Suprapubic skin (tissue), 4 donors: ENCODE results near the gene SOX11. TPM values are rescaled to one million over a fixed set of nuclear protein-coding genes. Genes with fewer than 3 reads are reported as not detected.
"Not testable (repeated sequence)": the region's sequence is repeated elsewhere in the genome, so short reads cannot be mapped to it uniquely, and the experiment has no call there.

Source experiments
- DNase-seq, 2 donors: peaks; one replicate each; pipeline ENCODE4 v3.0.0-alpha.2; 2019; ENCODE audit warnings: low spot score in 2 of 2
- H3K27ac ChIP-seq: fragments of 200-600 bp; sonication (generic); one replicate; pipeline ENCODE4 v1.5.1; 2019
- H3K27me3 ChIP-seq: fragments of 200-600 bp; sonication (generic); one replicate; pipeline ENCODE4 v1.5.1; 2019
- H3K36me3 ChIP-seq: fragments of 200-600 bp; sonication (generic); one replicate; pipeline ENCODE4 v1.5.1; 2019
- H3K4me1 ChIP-seq: fragments of 200-600 bp; sonication (generic); one replicate; pipeline ENCODE4 v1.5.1; 2019
- H3K4me3 ChIP-seq: fragments of 200-600 bp; sonication (generic); one replicate; pipeline ENCODE4 v1.5.1; 2019; ENCODE audit warnings: mild to moderate bottlenecking
- H3K9me3 ChIP-seq: fragments of 200-600 bp; sonication (generic); one replicate; pipeline ENCODE4 v1.5.1; 2019
- EP300 ChIP-seq: sonication (generic); formaldehyde crosslinking; IDR thresholded peaks from one replicate; pipeline ENCODE4 v1.6.1; 2017; ENCODE audit warnings: antibody characterized with exemption
- POLR2A ChIP-seq, 2 donors: fragments of 450-650 bp; IDR thresholded peaks; one replicate each; pipeline ENCODE4 v1.6.1; 2017; ENCODE audit warnings: antibody characterized with exemption in 2 of 2, mild to moderate bottlenecking in 2 of 2, moderate library complexity in 2 of 2
- POLR2AphosphoS5 ChIP-seq, 3 donors: sonication (generic); formaldehyde crosslinking; IDR thresholded peaks; one replicate each; pipeline ENCODE4 v1.6.1; 2017; ENCODE audit warnings: antibody characterized with exemption in 3 of 3
- WGBS: methylation state at CpG from one replicate; pipeline ENCODE4 v1.1.5; 2018; 5-methylcytosine and 5-hydroxymethylcytosine counted together
- total RNA-seq, 4 donors: library from RNA; depleted of rRNA; stranded (reverse); fragments of >200 nt; gene quantifications; one replicate each; pipeline ENCODE4 v1.1.0, GENCODE V29; 2016
- TF ChIP-seq, protein P1 (sequence below), 2 donors: fragments of 200-600 bp in 1 of 2; fragments of 450-650 bp in 1 of 2; sonication (generic) in 1 of 2; IDR thresholded peaks; one replicate each; pipeline ENCODE4 v1.5.1; 2016 to 2019; ENCODE audit warnings: antibody characterized with exemption in 2 of 2, mild to moderate bottlenecking in 1 of 2, moderate library complexity in 1 of 2

SOX11 gene
- under 1 TPM in 1 of 4 donors, not detected in 3; 0.05 TPM for total RNA-seq

DNA sequence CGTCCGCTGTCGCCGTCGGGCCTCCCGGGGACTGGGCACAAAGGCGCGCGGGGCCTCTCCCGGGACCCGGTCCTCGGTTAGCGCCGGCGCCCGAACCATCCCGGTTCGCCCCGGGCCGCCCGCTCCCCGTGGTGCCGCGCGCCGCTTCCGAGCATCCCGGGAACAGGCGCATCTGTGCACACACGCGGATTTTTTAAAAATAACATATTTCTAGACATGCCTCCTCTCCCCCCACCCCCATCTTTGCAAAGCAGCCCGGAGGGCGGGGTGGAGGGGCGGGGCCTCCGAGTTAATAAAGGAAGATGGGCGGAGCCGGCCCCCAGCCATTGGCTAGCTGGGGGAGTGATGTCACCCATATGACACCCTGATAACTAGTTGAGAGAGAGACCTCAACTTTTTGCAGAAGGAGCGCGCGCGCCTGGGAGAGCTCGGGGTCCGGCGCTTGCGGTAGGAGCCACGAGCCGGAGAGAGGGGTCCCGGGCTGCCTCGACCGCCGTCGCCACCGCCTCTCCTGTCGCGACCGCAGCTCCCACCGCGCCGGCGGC, at the start of gene SOX11:
TSS of gene SOX11 (plus strand) at position 400 of the 545 bp plus-strand sequence. CDS start 338 bp downstream, outside the sequence.
- 0% methylated on average over 4 of the region's 60 CpGs for WGBS

DNA sequence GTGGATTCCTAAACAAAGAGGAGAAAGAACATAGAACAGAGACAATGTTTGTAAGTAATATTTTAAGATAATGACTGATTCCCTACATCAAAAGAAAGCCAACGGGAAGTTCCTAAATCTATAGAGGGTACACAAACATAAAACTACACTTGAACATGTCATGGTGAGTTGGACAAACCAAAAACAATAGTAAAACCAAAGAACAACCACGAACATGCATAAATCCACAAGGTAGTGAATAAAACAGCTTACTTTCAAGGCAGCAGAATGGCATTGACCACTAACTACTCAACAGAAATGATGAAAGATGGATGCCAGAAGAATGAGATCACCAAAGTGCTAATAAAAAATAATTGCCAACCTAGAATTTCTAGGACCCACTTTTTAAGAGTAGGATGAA, 39.5 kb upstream of the SOX11 start:
- not testable (repeated sequence) for H3K9me3 ChIP-seq, H3K27me3 ChIP-seq, H3K27ac ChIP-seq, H3K4me1 ChIP-seq, DNase-seq, H3K36me3 ChIP-seq, H3K4me3 ChIP-seq
- WGBS = 67% methylated on average over 2 of the region's 2 CpGs

More for the DNA sequence above, at the start of gene SOX11:
- DNase-seq = no peak
- Histone ChIP-seq H3K27me3 (peaks cover 77% of the 10 kb centered on the region), H3K27ac (no peak within 1 kb of the TSS), H3K4me1 (peaks cover 46% of the 10 kb centered on the region), H3K4me3 (peak within 1 kb of the TSS; percentile 30), H3K36me3 (no peaks in the 10 kb centered on the region), H3K9me3 (no peaks in the 10 kb centered on the region)
- TF ChIP-seq EP300 (no peak), POLR2A (IDR thresholded peaks at IDR 0.05) (no peak), POLR2AphosphoS5 (IDR thresholded peaks at IDR 0.05) (no peak)
- TF ChIP-seq, protein P1, sequence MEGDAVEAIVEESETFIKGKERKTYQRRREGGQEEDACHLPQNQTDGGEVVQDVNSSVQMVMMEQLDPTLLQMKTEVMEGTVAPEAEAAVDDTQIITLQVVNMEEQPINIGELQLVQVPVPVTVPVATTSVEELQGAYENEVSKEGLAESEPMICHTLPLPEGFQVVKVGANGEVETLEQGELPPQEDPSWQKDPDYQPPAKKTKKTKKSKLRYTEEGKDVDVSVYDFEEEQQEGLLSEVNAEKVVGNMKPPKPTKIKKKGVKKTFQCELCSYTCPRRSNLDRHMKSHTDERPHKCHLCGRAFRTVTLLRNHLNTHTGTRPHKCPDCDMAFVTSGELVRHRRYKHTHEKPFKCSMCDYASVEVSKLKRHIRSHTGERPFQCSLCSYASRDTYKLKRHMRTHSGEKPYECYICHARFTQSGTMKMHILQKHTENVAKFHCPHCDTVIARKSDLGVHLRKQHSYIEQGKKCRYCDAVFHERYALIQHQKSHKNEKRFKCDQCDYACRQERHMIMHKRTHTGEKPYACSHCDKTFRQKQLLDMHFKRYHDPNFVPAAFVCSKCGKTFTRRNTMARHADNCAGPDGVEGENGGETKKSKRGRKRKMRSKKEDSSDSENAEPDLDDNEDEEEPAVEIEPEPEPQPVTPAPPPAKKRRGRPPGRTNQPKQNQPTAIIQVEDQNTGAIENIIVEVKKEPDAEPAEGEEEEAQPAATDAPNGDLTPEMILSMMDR (IDR thresholded peaks at IDR 0.05) = no peak

DNA sequence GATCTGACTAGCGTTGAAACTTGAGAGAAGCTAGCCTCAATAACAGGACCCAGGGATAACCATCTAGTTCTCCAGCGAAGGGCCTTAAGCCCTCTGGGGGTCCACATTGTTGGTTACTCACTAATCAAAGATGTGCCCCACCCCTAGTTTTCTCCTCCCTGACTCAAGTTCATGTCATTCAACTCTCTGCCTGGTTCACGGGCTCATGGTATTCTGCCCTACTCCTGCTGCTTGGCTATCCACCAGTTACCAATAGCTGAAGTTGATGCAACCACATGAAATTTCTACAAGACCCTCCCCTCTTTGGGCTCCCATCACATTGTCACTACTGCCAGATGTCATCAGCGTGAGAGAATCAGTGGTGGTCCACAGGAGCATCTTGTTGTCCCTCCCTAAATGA, 38.4 kb upstream of the SOX11 start:
- WGBS = 94% methylated on average over 4 of the region's 4 CpGs
- not testable (repeated sequence) for H3K4me3 ChIP-seq, H3K4me1 ChIP-seq, H3K27me3 ChIP-seq, H3K9me3 ChIP-seq, H3K36me3 ChIP-seq, H3K27ac ChIP-seq, DNase-seq

DNA sequence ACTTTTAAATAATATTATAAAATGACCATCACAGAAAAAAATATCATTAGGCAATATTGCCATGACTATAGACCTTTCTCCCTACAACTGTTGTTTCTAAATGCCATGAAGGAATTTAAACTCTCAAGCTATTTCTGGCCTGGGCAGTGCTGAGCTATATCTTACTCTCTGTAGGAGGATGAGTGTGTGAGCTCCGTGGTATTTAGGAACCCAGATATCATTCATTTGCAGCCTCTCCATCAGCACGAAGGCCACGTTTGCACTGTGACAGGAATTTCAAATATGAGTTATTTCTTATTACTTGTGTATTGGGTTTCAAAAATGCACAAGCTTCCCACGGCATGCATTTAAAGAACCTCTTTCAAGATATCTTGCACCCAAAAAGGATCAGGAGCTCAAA, 35.0 kb upstream of the SOX11 start:
- no peak for TF ChIP-seq EP300
- TF ChIP-seq, protein P1 (IDR thresholded peaks at IDR 0.05) = no peak
- no peak for TF ChIP-seq POLR2AphosphoS5 (IDR thresholded peaks at IDR 0.05)
- TF ChIP-seq POLR2A (IDR thresholded peaks at IDR 0.05) = no peak
- Histone ChIP-seq H3K36me3 (no peaks in the 10 kb centered on the region), H3K27ac (no peak overlapping the region), H3K27me3 (no peaks in the 10 kb centered on the region), H3K4me1 (no peaks in the 10 kb centered on the region), H3K4me3 (no peak overlapping the region), H3K9me3 (no peaks in the 10 kb centered on the region)
- WGBS = 76% methylated on average over 4 of the region's 4 CpGs
- DNase-seq = no peak

DNA sequence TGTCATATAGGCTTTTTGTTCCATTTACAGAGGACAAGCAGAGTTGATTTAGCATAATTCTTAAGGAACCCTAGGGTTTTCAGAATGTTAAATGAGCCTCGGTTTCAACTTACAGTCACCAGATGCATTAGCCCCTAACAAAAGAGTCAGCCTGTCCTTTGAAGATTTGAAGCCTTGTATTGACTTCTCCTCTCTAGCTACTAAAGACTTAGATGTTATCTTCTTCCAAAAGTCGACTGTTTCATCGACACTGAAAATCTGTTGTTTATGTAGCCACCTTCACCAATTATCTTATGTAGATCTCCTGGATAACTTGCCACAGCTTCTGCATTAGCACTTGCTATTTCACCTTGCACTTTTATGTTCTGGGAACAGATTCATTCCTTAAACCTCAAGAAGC, 31.6 kb upstream of the SOX11 start:
- H3K27me3 ChIP-seq = no peaks in the 10 kb centered on the region
- 72% methylated on average over 3 of the region's 3 CpGs for WGBS
- no peaks in the 10 kb centered on the region for H3K4me1 ChIP-seq
- no peaks in the 10 kb centered on the region for H3K36me3 ChIP-seq
- TF ChIP-seq POLR2AphosphoS5 (IDR thresholded peaks at IDR 0.05) = no peak
- no peak for TF ChIP-seq POLR2A (IDR thresholded peaks at IDR 0.05)
- TF ChIP-seq EP300 = no peak
- TF ChIP-seq, protein P1 (IDR thresholded peaks at IDR 0.05) = no peak
- no peak overlapping the region for H3K27ac ChIP-seq
- DNase-seq = no peak
- no peaks in the 10 kb centered on the region for H3K9me3 ChIP-seq
- H3K4me3 ChIP-seq = no peak overlapping the region

DNA sequence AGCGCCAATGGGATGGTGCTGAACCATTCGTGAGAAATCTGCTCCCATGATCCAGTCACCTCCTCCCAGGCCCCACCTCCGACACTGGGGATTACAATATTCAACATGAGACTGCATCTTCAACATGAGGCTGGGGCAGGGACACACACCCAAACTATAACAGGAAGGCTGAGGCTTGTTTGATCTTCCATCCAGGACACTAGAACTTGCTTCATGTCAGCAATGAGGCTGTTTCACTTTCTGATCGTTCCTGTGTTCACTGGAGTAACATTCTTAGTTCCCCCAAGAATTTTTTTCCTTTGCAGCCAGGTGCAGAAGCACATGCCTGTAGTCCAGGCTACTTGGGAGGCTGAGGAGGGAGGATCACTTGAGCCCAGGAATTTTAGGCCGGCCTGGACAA, 30.8 kb upstream of the SOX11 start:
- no peaks in the 10 kb centered on the region for H3K4me1 ChIP-seq
- DNase-seq = no peak
- 84% methylated on average over 5 of the region's 5 CpGs for WGBS

More for the DNA sequence above, 30.8 kb upstream of the SOX11 start:
- H3K9me3 ChIP-seq = no peaks in the 10 kb centered on the region
- H3K4me3 ChIP-seq = no peak overlapping the region
- H3K27me3 ChIP-seq = no peaks in the 10 kb centered on the region
- TF ChIP-seq, protein P1 (IDR thresholded peaks at IDR 0.05) = no peak
- TF ChIP-seq POLR2A (IDR thresholded peaks at IDR 0.05) (no peak), POLR2AphosphoS5 (IDR thresholded peaks at IDR 0.05) (no peak), EP300 (no peak)
- no peaks in the 10 kb centered on the region for H3K36me3 ChIP-seq
- H3K27ac ChIP-seq = no peak overlapping the region
